ENCODE data around the gene ITGB8.

Gene ITGB8

GRCh38 chr7:20343941-20344340 lies 13.2 kb downstream of the ITGB8 start:
- no peak for DNase-seq

GRCh38 chr7:20344396-20344795 lies 13.7 kb downstream of the ITGB8 start:
- no peak for DNase-seq

GRCh38 chr7:20346577-20346976 lies 15.9 kb downstream of the ITGB8 start:
- DNase-seq, result no peak

GRCh38 chr7:20347680-20348079 lies 17.0 kb downstream of the ITGB8 start:
- DNase-seq, result no peak

GRCh38 chr7:20348125-20348807 lies 17.6 kb downstream of the ITGB8 start:
- no peak for DNase-seq

- no peak for DNase-seq
These were observed 19.8 kb downstream of the ITGB8 start for GRCh38 chr7:20350518-20350951.

GRCh38 chr7:20350996-20351692 lies 20.4 kb downstream of the ITGB8 start:
- no peak for DNase-seq

GRCh38 chr7:20351901-20352300 lies 21.2 kb downstream of the ITGB8 start:
- DNase-seq, result no peak

- no peak for DNase-seq
These were observed 22.0 kb downstream of the ITGB8 start for GRCh38 chr7:20352573-20353306.

- DNase-seq, result no peak
These were observed 24.2 kb downstream of the ITGB8 start for GRCh38 chr7:20354610-20355528.

GRCh38 chr7:20358106-20358505 lies 27.4 kb downstream of the ITGB8 start:
- no peak for DNase-seq

- no peak for DNase-seq
These were observed 28.1 kb downstream of the ITGB8 start for GRCh38 chr7:20358762-20359282.

- no peak for DNase-seq
These were observed 28.8 kb downstream of the ITGB8 start for GRCh38 chr7:20359341-20359963.

GRCh38 chr7:20362574-20363253 lies 32.0 kb downstream of the ITGB8 start:
- no peak for DNase-seq

- DNase-seq, result no peak
These were observed 34.0 kb downstream of the ITGB8 start for GRCh38 chr7:20364571-20365196.

GRCh38 chr7:20365486-20365885 lies 34.8 kb downstream of the ITGB8 start:
- no peak for DNase-seq

GRCh38 chr7:20374399-20374798 lies 43.7 kb downstream of the ITGB8 start:
- no peak for DNase-seq

- no peak for DNase-seq
These were observed 46.1 kb downstream of the ITGB8 start for GRCh38 chr7:20376796-20377195.

GRCh38 chr7:20381406-20382034 lies 50.8 kb downstream of the ITGB8 start:
- no peak for DNase-seq

GRCh38 chr7:20383351-20383750 lies 52.7 kb downstream of the ITGB8 start:
- no peak for DNase-seq
